HEK293T (cell line): ENCODE results near the gene FUT2.
"Not testable (repeated sequence)": the region's sequence is repeated elsewhere in the genome, so short reads cannot be mapped to it uniquely, and the experiment has no call there.

ENCODE experiments used
- ARNT ChIP-seq: fragments of 450-650 bp; IDR thresholded peaks from 2 replicates; pipeline ENCODE4 v1.6.1; 2017; ENCODE audit warnings: mild to moderate bottlenecking
- BHLHE40 ChIP-seq: fragments of 450-650 bp; IDR thresholded peaks from 2 replicates; pipeline ENCODE4 v1.6.1; 2016; ENCODE audit warnings: mild to moderate bottlenecking, moderate library complexity, borderline replicate concordance
- FOXA1 ChIP-seq: fragments of 450-650 bp; IDR thresholded peaks from 2 replicates; pipeline ENCODE4 v1.6.1; 2016; ENCODE audit warnings: mild to moderate bottlenecking
- FOXK2 ChIP-seq: fragments of 450-650 bp; IDR thresholded peaks from 2 replicates; pipeline ENCODE4 v1.6.1; 2016; ENCODE audit warnings: mild to moderate bottlenecking
- FOXM1 ChIP-seq: fragments of 450-650 bp; IDR thresholded peaks from 2 replicates; pipeline ENCODE4 v1.6.1; 2017; ENCODE audit warnings: mild to moderate bottlenecking, borderline replicate concordance
- L3MBTL2 ChIP-seq: fragments of 450-650 bp; conservative IDR thresholded peaks from 2 replicates; pipeline ENCODE4 v1.6.1; 2016; ENCODE audit warnings: mild to moderate bottlenecking
- LEF1 ChIP-seq: fragments of 450-650 bp; IDR thresholded peaks from 2 replicates; pipeline ENCODE4 v1.6.1; 2017; ENCODE audit warnings: mild to moderate bottlenecking, borderline replicate concordance
- PKNOX1 ChIP-seq: fragments of 450-650 bp; IDR thresholded peaks from 2 replicates; pipeline ENCODE4 v1.6.1; 2016
- SP1 ChIP-seq: fragments of 450-650 bp; IDR thresholded peaks from 2 replicates; pipeline ENCODE4 v1.6.1; 2017
- SUZ12 ChIP-seq: fragments of 450-650 bp; IDR thresholded peaks from 2 replicates; pipeline ENCODE4 v1.6.1; 2016; ENCODE audit warnings: mild to moderate bottlenecking

- not testable (repeated sequence) for TF ChIP-seq FOXK2, BHLHE40, PKNOX1, ARNT, SUZ12, FOXM1, SP1, FOXA1, LEF1, L3MBTL2
Measured at GRCh38 chr19:48680006-48680405, 15.8 kb upstream of the FUT2 start.
